ENCODE data around the gene ATAD1.

ATAD1 gene

DNA sequence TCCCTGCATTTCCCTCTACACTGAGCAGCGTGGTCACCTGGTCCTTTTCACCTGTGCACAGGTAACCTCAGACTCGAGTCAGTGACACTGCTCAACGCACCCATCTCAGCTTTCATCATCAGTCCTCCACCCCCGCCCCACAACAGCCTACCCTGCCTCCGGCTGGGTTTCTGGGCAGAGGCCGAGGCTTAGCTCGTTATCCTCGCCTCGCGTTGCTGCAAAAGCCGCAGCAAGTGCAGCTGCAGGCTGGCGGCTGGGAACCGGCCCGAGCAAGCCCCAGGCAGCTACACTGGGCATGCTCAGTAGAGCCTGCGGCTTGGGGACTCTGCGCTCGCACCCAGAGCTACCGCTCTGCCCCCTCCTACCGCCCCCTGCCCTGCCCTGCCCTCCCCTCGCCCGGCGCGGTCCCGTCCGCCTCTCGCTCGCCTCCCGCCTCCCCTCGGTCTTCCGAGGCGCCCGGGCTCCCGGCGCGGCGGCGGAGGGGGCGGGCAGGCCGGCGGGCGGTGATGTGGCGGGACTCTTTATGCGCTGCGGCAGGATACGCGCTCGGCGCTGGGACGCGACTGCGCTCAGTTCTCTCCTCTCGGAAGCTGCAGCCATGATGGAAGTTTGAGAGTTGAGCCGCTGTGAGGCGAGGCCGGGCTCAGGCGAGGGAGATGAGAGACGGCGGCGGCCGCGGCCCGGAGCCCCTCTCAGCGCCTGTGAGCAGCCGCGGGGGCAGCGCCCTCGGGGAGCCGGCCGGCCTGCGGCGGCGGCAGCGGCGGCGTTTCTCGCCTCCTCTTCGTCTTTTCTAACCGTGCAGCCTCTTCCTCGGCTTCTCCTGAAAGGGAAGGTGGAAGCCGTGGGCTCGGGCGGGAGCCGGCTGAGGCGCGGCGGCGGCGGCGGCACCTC, 45.3 kb upstream of the ATAD1 start, which contains the start of the genes KLLN and PTEN:
Gene KLLN, minus strand, starts transcription at position 481 of the 891 bp plus-strand sequence. CDS start 1,046 bp downstream, outside the sequence.
Gene PTEN, plus strand, starts transcription at position 573 of the 891 bp plus-strand sequence. CDS start 845 bp downstream, outside the sequence.
- Mint-ChIP-seq H3K27me3 (ENCODE audit: low read depth, poor library complexity) (peaks cover 3% of the 10 kb centered on the region), H3K4me3 (peak within 1 kb of the TSS; percentile 99), H3K9me3 (no peaks in the 10 kb centered on the region), H3K36me3 (ENCODE audit: low read depth) (no peaks in the 10 kb centered on the region), H3K4me1 (peaks cover 46% of the 10 kb centered on the region), H3K27ac (peak within 1 kb of the TSS; percentile 99)
- TF ChIP-seq, protein P1, sequence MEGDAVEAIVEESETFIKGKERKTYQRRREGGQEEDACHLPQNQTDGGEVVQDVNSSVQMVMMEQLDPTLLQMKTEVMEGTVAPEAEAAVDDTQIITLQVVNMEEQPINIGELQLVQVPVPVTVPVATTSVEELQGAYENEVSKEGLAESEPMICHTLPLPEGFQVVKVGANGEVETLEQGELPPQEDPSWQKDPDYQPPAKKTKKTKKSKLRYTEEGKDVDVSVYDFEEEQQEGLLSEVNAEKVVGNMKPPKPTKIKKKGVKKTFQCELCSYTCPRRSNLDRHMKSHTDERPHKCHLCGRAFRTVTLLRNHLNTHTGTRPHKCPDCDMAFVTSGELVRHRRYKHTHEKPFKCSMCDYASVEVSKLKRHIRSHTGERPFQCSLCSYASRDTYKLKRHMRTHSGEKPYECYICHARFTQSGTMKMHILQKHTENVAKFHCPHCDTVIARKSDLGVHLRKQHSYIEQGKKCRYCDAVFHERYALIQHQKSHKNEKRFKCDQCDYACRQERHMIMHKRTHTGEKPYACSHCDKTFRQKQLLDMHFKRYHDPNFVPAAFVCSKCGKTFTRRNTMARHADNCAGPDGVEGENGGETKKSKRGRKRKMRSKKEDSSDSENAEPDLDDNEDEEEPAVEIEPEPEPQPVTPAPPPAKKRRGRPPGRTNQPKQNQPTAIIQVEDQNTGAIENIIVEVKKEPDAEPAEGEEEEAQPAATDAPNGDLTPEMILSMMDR (IDR thresholded peaks at IDR 0.05): no peak
- peak; percentile 88 for DNase-seq

DNA sequence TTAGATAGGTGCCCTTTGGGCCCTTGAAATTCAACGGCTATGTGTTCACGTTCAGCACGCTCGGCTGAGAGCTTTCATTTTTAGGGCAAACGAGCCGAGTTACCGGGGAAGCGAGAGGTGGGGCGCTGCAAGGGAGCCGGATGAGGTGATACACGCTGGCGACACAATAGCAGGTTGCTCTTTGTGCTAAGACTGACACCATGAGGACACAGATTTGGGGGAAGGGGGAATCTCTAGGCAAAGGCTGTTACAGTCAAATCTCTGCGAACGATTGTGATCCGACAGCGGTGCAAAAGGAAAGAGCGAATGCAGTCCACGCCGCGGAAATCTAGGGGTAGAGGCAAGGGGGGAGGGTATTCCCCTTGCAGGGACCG, 44.6 kb upstream of the ATAD1 start:
- Mint-ChIP-seq H3K27ac (peak overlapping the region; percentile 98), H3K4me1 (peaks cover 44% of the 10 kb centered on the region), H3K4me3 (peak overlapping the region; percentile 99), H3K9me3 (no peaks in the 10 kb centered on the region), H3K36me3 (ENCODE audit: low read depth) (no peaks in the 10 kb centered on the region), H3K27me3 (ENCODE audit: low read depth, poor library complexity) (peaks cover 3% of the 10 kb centered on the region)
- TF ChIP-seq, protein P1 (IDR thresholded peaks at IDR 0.05): no peak
- no peak for DNase-seq

DNA sequence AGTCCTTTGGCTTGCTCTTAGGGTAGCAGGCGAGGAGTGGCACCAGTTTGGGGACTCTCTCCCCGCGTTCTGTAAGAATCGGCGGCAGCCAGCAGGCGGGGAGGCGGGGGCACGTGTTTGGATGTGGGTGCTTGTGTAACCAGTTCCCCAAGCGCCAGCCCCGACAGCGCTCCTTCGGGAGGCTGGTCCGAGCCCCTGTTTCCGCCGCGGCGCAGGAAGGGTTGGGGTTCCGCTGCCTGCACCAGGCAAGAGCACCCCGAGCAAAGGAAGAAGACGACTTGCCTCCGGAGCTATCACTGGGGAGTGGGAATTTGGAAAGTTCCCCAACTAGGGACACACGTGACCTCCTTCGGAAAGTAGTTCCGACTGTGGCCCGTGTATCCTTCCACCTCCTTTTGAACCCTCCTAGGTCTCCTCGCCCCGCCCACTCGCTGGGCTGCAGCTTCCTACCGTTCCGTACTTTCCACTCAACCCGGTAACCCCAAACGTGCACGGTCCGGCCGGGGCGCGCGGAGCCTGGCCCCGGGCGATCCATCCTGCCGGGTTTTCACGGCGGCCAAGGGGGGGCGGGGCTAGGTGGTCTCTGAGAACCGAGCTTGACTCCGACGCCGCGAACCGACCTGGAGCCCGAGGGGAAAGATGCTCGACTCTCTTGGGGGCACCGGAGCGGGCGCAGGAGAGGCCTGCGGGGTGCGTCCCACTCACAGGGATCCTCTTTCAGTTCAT, 44.1 kb upstream of the ATAD1 start:
- H3K27ac Mint-ChIP-seq: peak overlapping the region; percentile 98
- H3K4me3 Mint-ChIP-seq: peak overlapping the region; percentile 99
- TF ChIP-seq, protein P1 (IDR thresholded peaks at IDR 0.05): no peak
- no peaks in the 10 kb centered on the region for H3K9me3 Mint-ChIP-seq
- peak; percentile 96 for DNase-seq
- H3K36me3 Mint-ChIP-seq (ENCODE audit: low read depth): no peaks in the 10 kb centered on the region
- H3K4me1 Mint-ChIP-seq: peaks cover 38% of the 10 kb centered on the region
- H3K27me3 Mint-ChIP-seq (ENCODE audit: low read depth, poor library complexity): peaks cover 3% of the 10 kb centered on the region

DNA sequence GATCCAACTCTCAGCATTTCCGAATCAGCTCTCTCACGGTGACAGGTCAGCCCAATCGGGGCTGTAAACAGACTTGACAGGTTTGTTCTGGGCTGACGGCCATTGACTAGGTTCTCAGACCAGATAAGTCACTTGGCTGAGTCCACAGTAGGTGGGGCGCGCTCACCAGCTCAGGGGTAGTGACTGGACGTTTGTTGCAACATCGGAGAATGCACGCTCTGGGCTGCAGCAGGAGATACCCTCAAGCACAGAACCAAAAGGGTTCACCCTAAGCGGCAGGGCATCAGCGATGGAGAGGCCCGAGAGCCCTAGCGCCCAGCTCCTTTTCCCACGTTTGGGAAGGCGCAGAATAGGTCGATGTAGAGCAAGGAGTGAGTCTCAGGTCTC, 43.5 kb upstream of the ATAD1 start:
- peak; percentile 42 for DNase-seq
- Mint-ChIP-seq H3K27me3 (ENCODE audit: low read depth, poor library complexity) (peaks cover 3% of the 10 kb centered on the region), H3K4me3 (peak overlapping the region; percentile 99), H3K27ac (peak overlapping the region; percentile 56), H3K4me1 (peaks cover 33% of the 10 kb centered on the region), H3K9me3 (no peaks in the 10 kb centered on the region), H3K36me3 (ENCODE audit: low read depth) (no peaks in the 10 kb centered on the region)
- TF ChIP-seq, protein P1 (IDR thresholded peaks at IDR 0.05): no peak

DNA sequence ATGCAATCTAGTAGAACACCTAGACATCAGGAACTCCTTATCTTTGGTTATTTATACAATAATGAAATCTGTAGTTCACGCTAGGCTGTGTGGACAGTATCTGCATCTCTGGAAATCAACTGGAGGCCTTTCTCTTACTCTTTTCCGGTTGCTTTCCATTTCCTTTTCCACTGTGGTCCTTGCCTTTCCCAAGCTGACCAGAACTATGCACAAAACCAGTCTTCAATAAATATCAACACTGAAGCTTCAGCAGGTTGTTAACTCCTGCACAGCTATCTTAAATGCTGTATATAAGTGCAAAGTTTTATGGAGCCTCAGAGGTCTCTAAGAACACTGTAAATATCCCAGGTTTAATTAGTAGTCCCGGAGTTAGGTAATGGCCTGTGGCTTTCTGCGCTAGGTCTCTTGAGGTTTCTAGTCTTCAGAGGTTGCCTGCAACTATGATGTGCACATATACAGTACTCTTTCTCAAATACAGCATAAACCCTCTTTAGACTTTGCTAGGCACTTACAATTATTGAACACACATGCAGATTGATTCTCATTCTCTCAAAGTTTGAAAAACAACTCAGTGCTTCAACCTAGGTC, 42.9 kb upstream of the ATAD1 start:
- Mint-ChIP-seq H3K4me1 (peaks cover 28% of the 10 kb centered on the region), H3K4me3 (peak overlapping the region; percentile 99), H3K9me3 (no peaks in the 10 kb centered on the region), H3K27ac (no peak overlapping the region), H3K27me3 (ENCODE audit: low read depth, poor library complexity) (peaks cover 3% of the 10 kb centered on the region), H3K36me3 (ENCODE audit: low read depth) (no peaks in the 10 kb centered on the region)
- no peak for DNase-seq
- TF ChIP-seq, protein P1 (IDR thresholded peaks at IDR 0.05): no peak

Data from nephron progenitor cell (in vitro differentiated cells).